ENCODE measurements around the gene TCTN1.
"Not testable (repeated sequence)": the region's sequence is repeated elsewhere in the genome, so short reads cannot be mapped to it uniquely, and the experiment has no call there.

The TCTN1 gene

DNA sequence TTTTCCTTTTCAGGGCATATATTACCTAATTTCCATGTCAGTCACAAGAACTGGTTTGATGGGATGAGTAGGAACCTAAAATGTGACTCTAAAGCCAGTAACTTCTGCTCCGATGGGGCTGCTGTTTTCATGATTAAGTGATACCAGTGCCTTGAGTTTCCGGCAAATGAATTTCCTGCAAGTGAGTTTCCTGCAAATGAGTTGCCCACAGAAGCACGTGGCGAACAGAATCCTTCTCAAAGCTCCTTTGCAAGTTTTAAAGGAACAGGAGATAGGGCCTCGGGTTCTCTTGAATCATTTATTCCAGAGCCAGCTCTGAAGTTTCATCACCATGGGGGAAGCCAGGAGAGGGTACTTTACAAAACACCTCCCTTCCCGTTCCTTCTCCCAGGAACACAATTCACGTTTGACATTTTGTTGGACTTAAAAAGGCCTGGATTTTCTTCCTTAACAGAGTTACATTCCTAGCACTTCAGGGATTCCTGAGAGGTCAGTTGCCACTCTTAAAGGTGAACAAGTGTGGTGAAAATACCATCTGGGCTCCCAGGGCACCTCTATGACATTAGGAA is 28.6 kb upstream of the TCTN1 start:
- peak overlapping the region; percentile 75 for H2AFZ ChIP-seq (ENCODE audit: low read depth, low read length)

GRCh38 chr12:110587102-110587501 is 26.8 kb upstream of the TCTN1 start:
- not testable (repeated sequence) for H3K4me2 ChIP-seq (ENCODE audit: insufficient read depth, low read length); H2AFZ ChIP-seq (ENCODE audit: low read depth, low read length); ATAC-seq (ENCODE audit: insufficient read depth, low read depth); H3K27me3 ChIP-seq (ENCODE audit: insufficient read depth, low read length, poor library complexity); H3K4me3 ChIP-seq (ENCODE audit: low read depth in 1 of 2, low read length in 2 of 2); H3K9me3 ChIP-seq (ENCODE audit: insufficient read depth, low read length, severe bottlenecking); H4K20me1 ChIP-seq (ENCODE audit: insufficient read depth, low read length); H3K27ac ChIP-seq (ENCODE audit: low read length); DNase-seq; H3K36me3 ChIP-seq (ENCODE audit: insufficient read depth, low read length); H3K9ac ChIP-seq (ENCODE audit: low read depth, low read length)
- peaks cover 27% of the 10 kb centered on the region for H3K4me1 ChIP-seq (ENCODE audit: insufficient read depth, low read length)
- peaks cover 15% of the 10 kb centered on the region for H3K79me2 ChIP-seq (ENCODE audit: insufficient read depth, low read length)

More for the DNA sequence above, 28.6 kb upstream of the TCTN1 start:
- Histone ChIP-seq H3K4me1 (ENCODE audit: insufficient read depth, low read length) (peaks cover 43% of the 10 kb centered on the region), H3K36me3 (ENCODE audit: insufficient read depth, low read length) (peaks cover 6% of the 10 kb centered on the region; the same call in 1 of the 2 replicates), H4K20me1 (ENCODE audit: insufficient read depth, low read length) (peaks cover 18% of the 10 kb centered on the region), H3K79me2 (ENCODE audit: insufficient read depth, low read length) (peaks cover 33% of the 10 kb centered on the region), H3K4me3 (ENCODE audit: low read depth in 1 of 2, low read length in 2 of 2) (peak overlapping the region in 1 of 2 experiments; percentile 36; a peak in 2 of 4 replicates), H3K9ac (ENCODE audit: low read depth, low read length) (peak overlapping the region; percentile 45), H3K4me2 (ENCODE audit: insufficient read depth, low read length) (peak overlapping the region; percentile 54), H3K9me3 (ENCODE audit: insufficient read depth, low read length, severe bottlenecking) (no peaks in the 10 kb centered on the region), H3K27me3 (ENCODE audit: insufficient read depth, low read length, poor library complexity) (no peaks in the 10 kb centered on the region), H3K27ac (ENCODE audit: low read length) (peak overlapping the region; percentile 79)
- TF ChIP-seq EZH2 (IDR thresholded peaks at IDR 0.05; ENCODE audit: borderline replicate concordance, low read depth, low read length, severe bottlenecking) = no peak
- TF ChIP-seq, protein P1, sequence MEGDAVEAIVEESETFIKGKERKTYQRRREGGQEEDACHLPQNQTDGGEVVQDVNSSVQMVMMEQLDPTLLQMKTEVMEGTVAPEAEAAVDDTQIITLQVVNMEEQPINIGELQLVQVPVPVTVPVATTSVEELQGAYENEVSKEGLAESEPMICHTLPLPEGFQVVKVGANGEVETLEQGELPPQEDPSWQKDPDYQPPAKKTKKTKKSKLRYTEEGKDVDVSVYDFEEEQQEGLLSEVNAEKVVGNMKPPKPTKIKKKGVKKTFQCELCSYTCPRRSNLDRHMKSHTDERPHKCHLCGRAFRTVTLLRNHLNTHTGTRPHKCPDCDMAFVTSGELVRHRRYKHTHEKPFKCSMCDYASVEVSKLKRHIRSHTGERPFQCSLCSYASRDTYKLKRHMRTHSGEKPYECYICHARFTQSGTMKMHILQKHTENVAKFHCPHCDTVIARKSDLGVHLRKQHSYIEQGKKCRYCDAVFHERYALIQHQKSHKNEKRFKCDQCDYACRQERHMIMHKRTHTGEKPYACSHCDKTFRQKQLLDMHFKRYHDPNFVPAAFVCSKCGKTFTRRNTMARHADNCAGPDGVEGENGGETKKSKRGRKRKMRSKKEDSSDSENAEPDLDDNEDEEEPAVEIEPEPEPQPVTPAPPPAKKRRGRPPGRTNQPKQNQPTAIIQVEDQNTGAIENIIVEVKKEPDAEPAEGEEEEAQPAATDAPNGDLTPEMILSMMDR (IDR thresholded peaks at IDR 0.05; ENCODE audit: borderline replicate concordance, extremely low read depth, low read length, poor library complexity, severe bottlenecking) = no peak
- DNase-seq (peak; percentile 61), ATAC-seq (ENCODE audit: insufficient read depth, low read depth) (no peak)

DNA sequence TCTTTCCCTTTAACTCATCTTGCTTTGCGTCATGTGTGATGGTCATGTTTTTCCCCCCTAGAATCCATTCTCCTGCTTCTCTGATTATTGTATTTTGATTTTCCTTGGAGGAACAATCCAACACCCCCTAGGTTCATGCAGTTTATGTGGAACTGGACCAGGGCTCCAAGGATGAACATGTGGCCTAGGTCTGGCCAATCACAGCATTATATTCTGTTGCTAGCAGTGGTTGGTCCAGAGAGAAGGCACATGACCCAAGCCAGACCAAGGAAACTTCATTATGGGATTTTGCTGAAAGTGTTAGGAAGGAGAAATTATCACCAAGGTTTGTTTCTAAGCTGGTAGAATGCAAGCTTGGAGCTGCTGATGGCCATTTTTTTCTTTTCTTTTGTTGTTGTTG is 23.9 kb upstream of the TCTN1 start:
- no peak overlapping the region for H2AFZ ChIP-seq (ENCODE audit: low read depth, low read length)
- TF ChIP-seq, protein P1 (IDR thresholded peaks at IDR 0.05; ENCODE audit: borderline replicate concordance, extremely low read depth, low read length, poor library complexity, severe bottlenecking) = no peak
- TF ChIP-seq EZH2 (IDR thresholded peaks at IDR 0.05; ENCODE audit: borderline replicate concordance, low read depth, low read length, severe bottlenecking) = no peak
- H3K4me2 ChIP-seq (ENCODE audit: insufficient read depth, low read length) = no peak overlapping the region
- no peaks in the 10 kb centered on the region for H3K79me2 ChIP-seq (ENCODE audit: insufficient read depth, low read length)
- H3K9ac ChIP-seq (ENCODE audit: low read depth, low read length) = no peak overlapping the region
- H3K4me1 ChIP-seq (ENCODE audit: insufficient read depth, low read length) = peaks cover 10% of the 10 kb centered on the region
- no peaks in the 10 kb centered on the region for H3K27me3 ChIP-seq (ENCODE audit: insufficient read depth, low read length, poor library complexity)
- no peaks in the 10 kb centered on the region for H3K9me3 ChIP-seq (ENCODE audit: insufficient read depth, low read length, severe bottlenecking)
- ATAC-seq (ENCODE audit: insufficient read depth, low read depth) = no peak
- no peak overlapping the region for H3K27ac ChIP-seq (ENCODE audit: low read length)
- no peaks in the 10 kb centered on the region for H3K36me3 ChIP-seq (ENCODE audit: insufficient read depth, low read length)
- H4K20me1 ChIP-seq (ENCODE audit: insufficient read depth, low read length) = no peaks in the 10 kb centered on the region
- no peak for DNase-seq
- H3K4me3 ChIP-seq (ENCODE audit: low read depth in 1 of 2, low read length in 2 of 2) = no peak overlapping the region

DNA sequence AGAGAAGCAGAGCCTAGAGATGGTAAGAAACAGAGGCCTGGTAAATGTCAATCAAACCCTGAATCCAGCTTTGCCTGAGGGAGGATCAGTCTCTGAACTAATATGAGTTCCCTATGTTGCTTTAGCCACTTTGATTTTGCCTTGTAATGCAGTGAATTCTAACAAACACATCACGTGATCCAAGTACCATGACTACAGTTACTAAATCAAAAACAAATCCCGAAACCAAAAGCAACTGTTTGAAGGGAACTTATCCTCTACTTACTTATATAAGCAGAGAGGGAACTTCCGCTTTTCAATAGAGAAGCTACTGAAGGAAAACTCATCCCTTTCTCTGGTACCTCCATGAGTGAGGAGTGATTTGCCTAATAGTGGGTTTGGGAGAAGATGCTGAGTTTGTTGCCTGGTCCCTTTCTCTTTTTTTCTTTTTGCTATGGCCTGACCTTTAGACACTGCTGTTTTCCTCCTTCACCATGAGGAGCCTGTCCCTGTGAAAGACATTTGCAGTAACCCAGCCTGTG is 23.1 kb upstream of the TCTN1 start:
- Histone ChIP-seq H3K4me3 (ENCODE audit: low read depth in 1 of 2, low read length in 2 of 2) (no peak overlapping the region), H3K79me2 (ENCODE audit: insufficient read depth, low read length) (no peaks in the 10 kb centered on the region), H3K9me3 (ENCODE audit: insufficient read depth, low read length, severe bottlenecking) (no peaks in the 10 kb centered on the region), H3K9ac (ENCODE audit: low read depth, low read length) (no peak overlapping the region), H3K27ac (ENCODE audit: low read length) (no peak overlapping the region), H3K4me1 (ENCODE audit: insufficient read depth, low read length) (peaks cover 1% of the 10 kb centered on the region), H3K27me3 (ENCODE audit: insufficient read depth, low read length, poor library complexity) (no peaks in the 10 kb centered on the region), H2AFZ (ENCODE audit: low read depth, low read length) (no peak overlapping the region), H4K20me1 (ENCODE audit: insufficient read depth, low read length) (no peaks in the 10 kb centered on the region), H3K4me2 (ENCODE audit: insufficient read depth, low read length) (no peak overlapping the region), H3K36me3 (ENCODE audit: insufficient read depth, low read length) (no peaks in the 10 kb centered on the region)
- DNase-seq (no peak), ATAC-seq (ENCODE audit: insufficient read depth, low read depth) (no peak)
- TF ChIP-seq, protein P1 (IDR thresholded peaks at IDR 0.05; ENCODE audit: borderline replicate concordance, extremely low read depth, low read length, poor library complexity, severe bottlenecking) = no peak
- TF ChIP-seq EZH2 (IDR thresholded peaks at IDR 0.05; ENCODE audit: borderline replicate concordance, low read depth, low read length, severe bottlenecking) = no peak
